HG02642 (cell line): ENCODE results near the gene S100A14.

Source experiments
- ATAC-seq: cut with Tn5 transposase; IDR thresholded peaks from one replicate; pipeline ENCODE4 v1.9.1; 2021; ENCODE audit warnings: mild to moderate bottlenecking; ENCODE audit not compliant: unreplicated experiment, poor library complexity

Gene S100A14

GRCh38 chr1:153619171-153619570 is 3.0 kb upstream of the S100A14 start:
- no peak for ATAC-seq

- ATAC-seq, result peak; percentile 71
Observed at GRCh38 chr1:153617663-153618062, 1.5 kb upstream of the S100A14 start.

GRCh38 chr1:153616917-153617311 is 789 bp upstream of the S100A14 start:
- ATAC-seq, result no peak

GRCh38 chr1:153615406-153615805 is 719 bp downstream of the S100A14 start:
- no peak for ATAC-seq

GRCh38 chr1:153614906-153615305 is 1.2 kb downstream of the S100A14 start:
- ATAC-seq, result no peak

- no peak for ATAC-seq
Observed at GRCh38 chr1:153614189-153614900, 1.8 kb downstream of the S100A14 start.

GRCh38 chr1:153613406-153613805 is 2.7 kb downstream of the S100A14 start:
- ATAC-seq, result no peak

GRCh38 chr1:153612755-153613331 is 3.3 kb downstream of the S100A14 start, which contains the start of gene S100A16:
TSS of gene S100A16 (minus strand) at chr1:153613137. CDS start at chr1:153608151, 4,986 bp downstream.
- ATAC-seq, result no peak

- ATAC-seq, result no peak
Observed at GRCh38 chr1:153612111-153612754, 3.9 kb downstream of the S100A14 start.

- ATAC-seq, result no peak
Observed at GRCh38 chr1:153611356-153611755, 4.8 kb downstream of the S100A14 start.

GRCh38 chr1:153610811-153611301 is 5.3 kb downstream of the S100A14 start:
- ATAC-seq, result no peak

- no peak for ATAC-seq
Observed at GRCh38 chr1:153610334-153610733, 5.8 kb downstream of the S100A14 start.

- no peak for ATAC-seq
Observed at GRCh38 chr1:153609585-153609907, 6.6 kb downstream of the S100A14 start.

- no peak for ATAC-seq
Observed at GRCh38 chr1:153608742-153609584, 7.2 kb downstream of the S100A14 start.

GRCh38 chr1:153608089-153608682 is 7.9 kb downstream of the S100A14 start:
- no peak for ATAC-seq

GRCh38 chr1:153607381-153607780 is 8.7 kb downstream of the S100A14 start:
- ATAC-seq, result no peak

- no peak for ATAC-seq
Observed at GRCh38 chr1:153606194-153606593, 9.9 kb downstream of the S100A14 start.

- ATAC-seq, result no peak
Observed at GRCh38 chr1:153602749-153603148, 13.4 kb downstream of the S100A14 start.

GRCh38 chr1:153599847-153600246 is 16.3 kb downstream of the S100A14 start:
- ATAC-seq, result no peak
